SK-N-SH (cell line): ENCODE data around the gene MTCH2. TPM values are rescaled to one million over a fixed set of nuclear protein-coding genes. Genes with fewer than 3 reads are reported as not detected.

Experiments
- CTCF ChIA-PET: fragments of 300-600, 350-600 bp; formaldehyde crosslinking; extraction: SDS; loops from one replicate; lab custom pipeline; 2021; lab: Yijun Ruan, JAX
- POLR2A ChIA-PET: fragments of 350-600 bp; sonication (Branson Sonifier 250); formaldehyde crosslinking; extraction: SDS; loops from one replicate; lab custom pipeline; 2020; ENCODE audit warnings: antibody characterized with exemption, inconsistent platforms; lab: Yijun Ruan, JAX
- DNase-seq: peaks from one replicate; pipeline ENCODE4 v3.0.0; 2012
- H2AFZ ChIP-seq: fragments of 200-600 bp; sonication (generic); 2 replicates; pipeline ENCODE4 v1.8.1; 2016; ENCODE audit warnings: antibody characterized with exemption, mild to moderate bottlenecking, low read depth
- H3F3A ChIP-seq: fragments of 200-600 bp; sonication (generic); replicated peaks from 2 replicates; pipeline ENCODE3; 2016; ENCODE audit warnings: antibody characterized with exemption, mild to moderate bottlenecking; ENCODE audit not compliant: insufficient read depth
- H3K27ac ChIP-seq, 2 experiments: fragments of 200-500 bp in 1 of 2; fragments of 200-600 bp in 1 of 2; sonication (Bioruptor generic) in 1 of 2; sonication (generic), shearing (Covaris generic) in 1 of 2; 2 replicates each; pipeline versions ENCODE4 v1.5.1 to v1.6.1; 2014 to 2016; ENCODE audit warnings: low read depth in 2 of 2, inconsistent platforms in 1 of 2, low read length in 1 of 2, mild to moderate bottlenecking in 1 of 2, mixed read lengths in 1 of 2
- H3K27me3 ChIP-seq: fragments of 200-600 bp; sonication (generic), shearing (Covaris generic); 2 replicates; pipeline ENCODE4 v1.6.1; 2016; ENCODE audit warnings: mixed run types; ENCODE audit not compliant: insufficient read depth
- H3K36me3 ChIP-seq, 2 experiments: fragments of 200-500 bp in 1 of 2; fragments of 200-600 bp in 1 of 2; sonication (Bioruptor generic) in 1 of 2; sonication (generic) in 1 of 2; replicated peaks in 1 of 2; 2 replicates each; pipeline versions ENCODE3 to v1.5.1; 2014 to 2016; ENCODE audit warnings: low read length in 1 of 2, mild to moderate bottlenecking in 1 of 2; ENCODE audit not compliant: insufficient read depth in 2 of 2, control insufficient read depth in 1 of 2
- H3K4me1 ChIP-seq, 2 experiments: fragments of 200-500 bp in 1 of 2; fragments of 200-600 bp in 1 of 2; sonication (Bioruptor generic) in 1 of 2; sonication (generic), shearing (Covaris generic) in 1 of 2; 2 replicates each; pipeline versions ENCODE4 v1.5.1 to v1.6.1; 2014 to 2016; ENCODE audit warnings: low read depth in 1 of 2, low read length in 1 of 2, mixed run types in 1 of 2; ENCODE audit not compliant: insufficient read depth in 2 of 2, control insufficient read depth in 1 of 2
- H3K4me2 ChIP-seq: fragments of 200-600 bp; sonication (generic), shearing (Covaris generic); 2 replicates; pipeline ENCODE4 v1.6.1; 2017; ENCODE audit warnings: mixed run types
- H3K4me3 ChIP-seq, 2 experiments: fragments of 200-500 bp in 1 of 2; fragments of 200-600 bp in 1 of 2; sonication (Bioruptor generic) in 1 of 2; sonication (generic), shearing (Covaris generic) in 1 of 2; 2 replicates each; pipeline versions ENCODE4 v1.5.1 to v1.8.1; 2014 to 2016; ENCODE audit warnings: low read depth in 2 of 2, inconsistent platforms in 1 of 2, low read length in 1 of 2, mild to moderate bottlenecking in 1 of 2, mixed read lengths in 1 of 2, moderate library complexity in 1 of 2
- H3K79me2 ChIP-seq: fragments of 200-600 bp; sonication (generic); 2 replicates; pipeline ENCODE4 v1.8.1; 2017; ENCODE audit warnings: mild to moderate bottlenecking; ENCODE audit not compliant: insufficient read depth
- H3K9ac ChIP-seq: fragments of 200-600 bp; sonication (generic); 2 replicates; pipeline ENCODE4 v1.6.1; 2017; ENCODE audit warnings: mixed run types
- H3K9me2 ChIP-seq: fragments of 200-600 bp; sonication (generic); 2 replicates; pipeline ENCODE4 v1.6.1; 2017; ENCODE audit warnings: mixed run types
- H3K9me3 ChIP-seq: fragments of 200-600 bp; sonication (generic); 2 replicates; pipeline ENCODE4 v1.6.1; 2017; ENCODE audit warnings: mixed run types, mild to moderate bottlenecking, moderate library complexity
- H4K20me1 ChIP-seq: fragments of 200-600 bp; sonication (generic); 2 replicates; pipeline ENCODE4 v1.6.1; 2017; ENCODE audit warnings: mild to moderate bottlenecking, mixed run types; ENCODE audit not compliant: insufficient read depth
- CHD2 ChIP-seq: fragments of 150-350 bp; IDR thresholded peaks from 2 replicates; pipeline ENCODE4 v1.6.1; 2018; ENCODE audit warnings: low read length; ENCODE audit not compliant: partially characterized antibody
- ELF1 ChIP-seq: IDR thresholded peaks from 2 replicates; pipeline ENCODE4 v1.4.0; 2012
- EZH2phosphoT487 ChIP-seq: fragments of 200-600 bp; sonication (generic); IDR thresholded peaks from 2 replicates; pipeline ENCODE4 v1.6.1; 2017; ENCODE audit warnings: low read depth, mixed run types, mild to moderate bottlenecking, antibody characterized with exemption, moderate library complexity, borderline replicate concordance
- FOSL2 ChIP-seq: IDR thresholded peaks from 2 replicates; pipeline ENCODE4 v1.4.0; 2012; ENCODE audit warnings: low read depth, mild to moderate bottlenecking, moderate library complexity, borderline replicate concordance
- MEF2A ChIP-seq: IDR thresholded peaks from 2 replicates; pipeline ENCODE4 v1.4.0; 2012; ENCODE audit warnings: low read depth, borderline replicate concordance
- NFIC ChIP-seq: IDR thresholded peaks from 2 replicates; pipeline ENCODE4 v1.4.0; 2012; ENCODE audit warnings: borderline replicate concordance
- POLR2AphosphoS5 ChIP-seq: IDR thresholded peaks from 2 replicates; pipeline ENCODE4 v1.6.1; 2012; ENCODE audit warnings: low read depth, low read length
- RAD21 ChIP-seq: IDR thresholded peaks from 2 replicates; pipeline ENCODE4 v1.6.1; 2012; ENCODE audit warnings: mild to moderate bottlenecking, low read length
- REST ChIP-seq: IDR thresholded peaks from 2 replicates; pipeline ENCODE4 v1.6.1; 2012; ENCODE audit warnings: mild to moderate bottlenecking, low read depth, low read length, moderate library complexity
- RXRA ChIP-seq: IDR thresholded peaks from 2 replicates; pipeline ENCODE4 v1.4.0; 2012; ENCODE audit warnings: low read depth, mild to moderate bottlenecking, borderline replicate concordance
- SIN3A ChIP-seq: IDR thresholded peaks from 2 replicates; pipeline ENCODE4 v1.6.1; 2012; ENCODE audit warnings: low read depth, mild to moderate bottlenecking, low read length, moderate library complexity, borderline replicate concordance
- SMC3 ChIP-seq: IDR thresholded peaks from 2 replicates; pipeline ENCODE4 v1.6.1; 2012; ENCODE audit warnings: low read depth, low read length, improper control_type of control experiment
- TAF1 ChIP-seq: IDR thresholded peaks from 2 replicates; pipeline ENCODE4 v1.6.1; 2012; ENCODE audit warnings: low read depth, mild to moderate bottlenecking, low read length, moderate library complexity, borderline replicate concordance
- WGBS: methylation state at CpG from one replicate; pipeline ENCODE4 v1.1.6; 2017; ENCODE audit warnings: low lambda C conversion rate; 5-methylcytosine and 5-hydroxymethylcytosine counted together
- polyA plus RNA-seq, 3 experiments: library from polyadenylated mRNA; depleted of rRNA; stranded (reverse); fragments of >200 nt; gene quantifications; 2 replicates each; pipeline ENCODE4 v1.2.3, GENCODE V29; 2012
- TF ChIP-seq, protein P1 (sequence below): IDR thresholded peaks from 2 replicates; pipeline ENCODE4 v1.4.0; 2012; ENCODE audit warnings: low read depth
- TF ChIP-seq, protein P2 (sequence below): IDR thresholded peaks from 2 replicates; pipeline ENCODE4 v1.4.0; 2012; ENCODE audit warnings: low read depth, borderline replicate concordance
- TF ChIP-seq, protein P3 (sequence below): fragments of 150-350 bp; IDR thresholded peaks from 2 replicates; pipeline ENCODE4 v1.6.1; 2016; ENCODE audit warnings: mild to moderate bottlenecking, low read depth, low read length
- TF ChIP-seq, protein P4 (sequence below): IDR thresholded peaks from 2 replicates; pipeline ENCODE4 v1.4.0; 2012; ENCODE audit warnings: low read depth, borderline replicate concordance

Gene MTCH2
- polyA plus RNA-seq, 1 of the 3 experiments (the other 2 are of a cell fraction) = 132 TPM

- ChIA-PET POLR2A (no interaction called here), CTCF (interaction anchor here (2.0 kb wide), 1 partner anchor 26 kb away, joined by 7 read pairs; the partner anchor contains the start of gene C1QTNF4)
- Histone ChIP-seq H3K9me3 (no peaks in the 10 kb centered on the region), H4K20me1 (no peaks in the 10 kb centered on the region), H3K4me1 (peaks cover 0 to 9% of the 10 kb centered on the region in 2 experiments; a peak in 1 of 4 replicates), H3F3A (peaks cover 13% of the 10 kb centered on the region), H3K36me3 (peaks cover 50 to 62% of the 10 kb centered on the region in 2 experiments), H3K27me3 (no peaks in the 10 kb centered on the region), H3K4me2 (no peak overlapping the region), H2AFZ (no peak overlapping the region), H3K79me2 (no peaks in the 10 kb centered on the region), H3K9ac (no peak overlapping the region), H3K4me3 (no peak overlapping the region), H3K9me2 (no peaks in the 10 kb centered on the region), H3K27ac (no peak overlapping the region)
- TF ChIP-seq ELF1 (no peak), REST (no peak), EZH2phosphoT487 (no peak), TAF1 (no peak), RAD21 (no peak), SMC3 (no peak), RXRA (no peak), SIN3A (no peak), NFIC (no peak), FOSL2 (no peak), MEF2A (no peak), CHD2 (no peak), POLR2AphosphoS5 (no peak)
- TF ChIP-seq, protein P1, sequence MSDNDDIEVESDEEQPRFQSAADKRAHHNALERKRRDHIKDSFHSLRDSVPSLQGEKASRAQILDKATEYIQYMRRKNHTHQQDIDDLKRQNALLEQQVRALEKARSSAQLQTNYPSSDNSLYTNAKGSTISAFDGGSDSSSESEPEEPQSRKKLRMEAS = no peak
- TF ChIP-seq, protein P2, sequence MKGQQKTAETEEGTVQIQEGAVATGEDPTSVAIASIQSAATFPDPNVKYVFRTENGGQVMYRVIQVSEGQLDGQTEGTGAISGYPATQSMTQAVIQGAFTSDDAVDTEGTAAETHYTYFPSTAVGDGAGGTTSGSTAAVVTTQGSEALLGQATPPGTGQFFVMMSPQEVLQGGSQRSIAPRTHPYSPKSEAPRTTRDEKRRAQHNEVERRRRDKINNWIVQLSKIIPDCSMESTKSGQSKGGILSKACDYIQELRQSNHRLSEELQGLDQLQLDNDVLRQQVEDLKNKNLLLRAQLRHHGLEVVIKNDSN = no peak
- TF ChIP-seq, protein P3, sequence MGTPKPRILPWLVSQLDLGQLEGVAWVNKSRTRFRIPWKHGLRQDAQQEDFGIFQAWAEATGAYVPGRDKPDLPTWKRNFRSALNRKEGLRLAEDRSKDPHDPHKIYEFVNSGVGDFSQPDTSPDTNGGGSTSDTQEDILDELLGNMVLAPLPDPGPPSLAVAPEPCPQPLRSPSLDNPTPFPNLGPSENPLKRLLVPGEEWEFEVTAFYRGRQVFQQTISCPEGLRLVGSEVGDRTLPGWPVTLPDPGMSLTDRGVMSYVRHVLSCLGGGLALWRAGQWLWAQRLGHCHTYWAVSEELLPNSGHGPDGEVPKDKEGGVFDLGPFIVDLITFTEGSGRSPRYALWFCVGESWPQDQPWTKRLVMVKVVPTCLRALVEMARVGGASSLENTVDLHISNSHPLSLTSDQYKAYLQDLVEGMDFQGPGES = no peak
- TF ChIP-seq, protein P4, sequence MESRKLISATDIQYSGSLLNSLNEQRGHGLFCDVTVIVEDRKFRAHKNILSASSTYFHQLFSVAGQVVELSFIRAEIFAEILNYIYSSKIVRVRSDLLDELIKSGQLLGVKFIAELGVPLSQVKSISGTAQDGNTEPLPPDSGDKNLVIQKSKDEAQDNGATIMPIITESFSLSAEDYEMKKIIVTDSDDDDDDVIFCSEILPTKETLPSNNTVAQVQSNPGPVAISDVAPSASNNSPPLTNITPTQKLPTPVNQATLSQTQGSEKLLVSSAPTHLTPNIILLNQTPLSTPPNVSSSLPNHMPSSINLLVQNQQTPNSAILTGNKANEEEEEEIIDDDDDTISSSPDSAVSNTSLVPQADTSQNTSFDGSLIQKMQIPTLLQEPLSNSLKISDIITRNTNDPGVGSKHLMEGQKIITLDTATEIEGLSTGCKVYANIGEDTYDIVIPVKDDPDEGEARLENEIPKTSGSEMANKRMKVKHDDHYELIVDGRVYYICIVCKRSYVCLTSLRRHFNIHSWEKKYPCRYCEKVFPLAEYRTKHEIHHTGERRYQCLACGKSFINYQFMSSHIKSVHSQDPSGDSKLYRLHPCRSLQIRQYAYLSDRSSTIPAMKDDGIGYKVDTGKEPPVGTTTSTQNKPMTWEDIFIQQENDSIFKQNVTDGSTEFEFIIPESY = no peak
- DNase-seq = no peak
- 95% methylated on average over 2 of the region's 2 CpGs for WGBS
These were observed 21.5 kb downstream of the MTCH2 start for GRCh38 chr11:47620836-47621378.
